GM21526 (cell line): ENCODE measurements around the gene MYF5.
A peak's percentile ranks its signal among the peaks of the same experiment; 100 is the strongest.

Experiments
- ATAC-seq: cut with Tn5 transposase; IDR thresholded peaks from one replicate; pipeline ENCODE4 v1.9.1; 2021; ENCODE audit warnings: moderate library complexity; ENCODE audit not compliant: unreplicated experiment, low FRiP score

MYF5 gene

GRCh38 chr12:80707126-80707829, 9.4 kb upstream of the MYF5 start, which contains the start of gene MYF6:
Gene MYF6 (plus strand): TSS chr12:80707634. CDS start chr12:80707720, 86 bp downstream.
- no peak for ATAC-seq

GRCh38 chr12:80707830-80708258, 8.9 kb upstream of the MYF5 start:
- no peak for ATAC-seq

GRCh38 chr12:80708259-80708974, 8.3 kb upstream of the MYF5 start:
- no peak for ATAC-seq

- ATAC-seq, result no peak
Observed at GRCh38 chr12:80708975-80709328, 7.8 kb upstream of the MYF5 start.

GRCh38 chr12:80709811-80710726, 6.6 kb upstream of the MYF5 start:
- ATAC-seq, result peak; percentile 44

- no peak for ATAC-seq
Observed at GRCh38 chr12:80710727-80711449, 5.8 kb upstream of the MYF5 start.

- ATAC-seq, result no peak
Observed at GRCh38 chr12:80711866-80712265, 4.8 kb upstream of the MYF5 start.

GRCh38 chr12:80712866-80713265, 3.8 kb upstream of the MYF5 start:
- no peak for ATAC-seq

GRCh38 chr12:80713419-80713818, 3.3 kb upstream of the MYF5 start:
- ATAC-seq, result no peak

- no peak for ATAC-seq
Observed at GRCh38 chr12:80714055-80714454, 2.7 kb upstream of the MYF5 start.

GRCh38 chr12:80714846-80715245, 1.9 kb upstream of the MYF5 start:
- no peak for ATAC-seq

GRCh38 chr12:80715713-80716249, 931 bp upstream of the MYF5 start:
- no peak for ATAC-seq

- no peak for ATAC-seq
Observed at GRCh38 chr12:80717856-80718255, 1.1 kb downstream of the MYF5 start.

- ATAC-seq, result no peak
Observed at GRCh38 chr12:80720516-80720915, 3.8 kb downstream of the MYF5 start.

GRCh38 chr12:80721326-80721725, 4.6 kb downstream of the MYF5 start:
- ATAC-seq, result no peak

- no peak for ATAC-seq
Observed at GRCh38 chr12:80745851-80746505, 29.3 kb downstream of the MYF5 start.

- ATAC-seq, result no peak
Observed at GRCh38 chr12:80747800-80748199, 31.1 kb downstream of the MYF5 start.

GRCh38 chr12:80749456-80749855, 32.7 kb downstream of the MYF5 start:
- ATAC-seq, result no peak

- ATAC-seq, result no peak
Observed at GRCh38 chr12:80752464-80752863, 35.8 kb downstream of the MYF5 start.

GRCh38 chr12:80754274-80754673, 37.6 kb downstream of the MYF5 start:
- no peak for ATAC-seq
